ENCODE measurements around the gene CDH4.
"Not testable (repeated sequence)": the region's sequence is repeated elsewhere in the genome, so short reads cannot be mapped to it uniquely, and the experiment has no call there.

The CDH4 gene

GRCh38 chr20:61475729-61476128 lies 223.7 kb downstream of the CDH4 start:
- no peak for DNase-seq

- DNase-seq = no peak
These were observed 224.9 kb downstream of the CDH4 start for GRCh38 chr20:61476956-61477355.

GRCh38 chr20:61477451-61477861 lies 225.4 kb downstream of the CDH4 start:
- DNase-seq = no peak

GRCh38 chr20:61478094-61478493 lies 226.0 kb downstream of the CDH4 start:
- no peak for DNase-seq

GRCh38 chr20:61478611-61479305 lies 226.7 kb downstream of the CDH4 start:
- no peak for DNase-seq

- DNase-seq = not testable (repeated sequence)
These were observed 227.4 kb downstream of the CDH4 start for GRCh38 chr20:61479433-61479832.

- DNase-seq = no peak
These were observed 228.2 kb downstream of the CDH4 start for GRCh38 chr20:61480158-61480825.

GRCh38 chr20:61482056-61482887 lies 230.2 kb downstream of the CDH4 start:
- DNase-seq = no peak

GRCh38 chr20:61482901-61483300 lies 230.8 kb downstream of the CDH4 start:
- no peak for DNase-seq

GRCh38 chr20:61483336-61484067 lies 231.4 kb downstream of the CDH4 start:
- DNase-seq = no peak

- DNase-seq = no peak
These were observed 234.1 kb downstream of the CDH4 start for GRCh38 chr20:61486198-61486597.

GRCh38 chr20:61487346-61487996 lies 235.4 kb downstream of the CDH4 start:
- DNase-seq = no peak

- DNase-seq = no peak
These were observed 235.9 kb downstream of the CDH4 start for GRCh38 chr20:61487997-61488371.

- no peak for DNase-seq
These were observed 238.7 kb downstream of the CDH4 start for GRCh38 chr20:61490721-61491120.

GRCh38 chr20:61492065-61492464 lies 240.0 kb downstream of the CDH4 start:
- no peak for DNase-seq

- DNase-seq = no peak
These were observed 241.8 kb downstream of the CDH4 start for GRCh38 chr20:61493798-61494305.

GRCh38 chr20:61494763-61495575 lies 242.9 kb downstream of the CDH4 start:
- no peak for DNase-seq

GRCh38 chr20:61497029-61497627 lies 245.1 kb downstream of the CDH4 start:
- DNase-seq = no peak

GRCh38 chr20:61499859-61500554 lies 247.9 kb downstream of the CDH4 start:
- DNase-seq = no peak

GRCh38 chr20:61500791-61501321 lies 248.8 kb downstream of the CDH4 start:
- no peak for DNase-seq
